GM21717 (cell line): ENCODE data around the gene CD101.

Experiments used
- ATAC-seq: cut with Tn5 transposase; IDR thresholded peaks from one replicate; pipeline ENCODE4 v1.9.1; 2021; ENCODE audit warnings: mild to moderate bottlenecking, moderate library complexity; ENCODE audit not compliant: unreplicated experiment

CD101 gene

GRCh38 chr1:116986421-116987255 is 14.9 kb upstream of the CD101 start:
- no peak for ATAC-seq

DNA sequence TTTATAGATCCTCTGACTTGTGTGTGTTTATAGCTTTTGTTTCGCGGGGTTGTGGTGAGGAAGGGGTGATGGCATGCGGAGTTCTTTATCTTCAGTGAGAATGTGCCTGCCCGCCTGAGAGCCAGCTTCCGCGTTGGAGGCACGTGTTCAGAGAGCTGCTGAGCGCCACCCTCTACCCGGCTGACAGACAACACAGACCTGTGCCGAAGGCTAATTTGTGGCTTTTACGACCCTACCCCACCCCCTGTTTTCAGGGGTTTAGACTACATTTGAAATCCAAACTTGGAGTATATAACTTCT is 14.4 kb upstream of the CD101 start:
- no peak for ATAC-seq

DNA sequence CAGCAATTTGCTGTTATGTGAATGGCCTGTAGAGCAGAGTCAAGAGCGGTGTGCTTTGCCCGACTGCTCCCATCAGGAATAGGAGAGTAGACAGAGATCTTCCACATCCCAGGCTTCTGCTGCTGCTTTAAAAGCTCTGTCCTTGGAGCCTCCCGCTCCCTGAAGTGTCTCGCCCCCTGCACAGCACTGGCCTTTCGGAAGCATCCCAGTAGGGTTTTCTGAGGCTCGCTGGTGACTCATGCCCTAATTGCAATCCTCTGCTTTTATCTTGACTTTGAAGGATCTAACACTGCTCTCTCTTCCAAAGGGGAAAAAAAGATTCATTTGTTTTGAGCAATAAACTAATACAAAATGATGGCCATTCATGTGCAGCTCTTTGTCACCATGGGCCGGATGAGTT is 13.3 kb upstream of the CD101 start:
- ATAC-seq = no peak

DNA sequence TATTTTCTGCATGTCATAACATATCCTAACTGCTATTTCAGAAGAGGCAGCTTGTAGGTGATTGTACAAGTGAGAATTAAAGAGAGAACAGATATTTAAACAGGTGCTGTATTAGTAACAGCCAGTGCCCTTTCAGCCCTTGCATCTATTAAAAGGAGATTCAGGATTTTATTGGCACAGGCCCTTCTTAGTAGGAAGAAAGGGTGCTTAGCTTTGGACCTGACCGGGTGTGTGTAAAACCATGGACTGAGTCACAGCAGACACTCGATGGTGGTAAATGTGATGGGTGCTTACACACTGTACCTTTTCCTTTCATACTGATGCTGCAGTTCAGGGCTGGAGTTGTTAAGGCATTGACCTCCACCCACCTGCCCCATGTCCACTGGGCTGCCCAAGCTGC is 12.7 kb upstream of the CD101 start:
- no peak for ATAC-seq

- ATAC-seq = no peak
These were observed 11.7 kb upstream of the CD101 start for GRCh38 chr1:116989835-116990234.

- ATAC-seq = no peak
These were observed 10.9 kb upstream of the CD101 start for GRCh38 chr1:116990612-116991151.

- no peak for ATAC-seq
These were observed 10.3 kb upstream of the CD101 start for GRCh38 chr1:116991171-116991845.

DNA sequence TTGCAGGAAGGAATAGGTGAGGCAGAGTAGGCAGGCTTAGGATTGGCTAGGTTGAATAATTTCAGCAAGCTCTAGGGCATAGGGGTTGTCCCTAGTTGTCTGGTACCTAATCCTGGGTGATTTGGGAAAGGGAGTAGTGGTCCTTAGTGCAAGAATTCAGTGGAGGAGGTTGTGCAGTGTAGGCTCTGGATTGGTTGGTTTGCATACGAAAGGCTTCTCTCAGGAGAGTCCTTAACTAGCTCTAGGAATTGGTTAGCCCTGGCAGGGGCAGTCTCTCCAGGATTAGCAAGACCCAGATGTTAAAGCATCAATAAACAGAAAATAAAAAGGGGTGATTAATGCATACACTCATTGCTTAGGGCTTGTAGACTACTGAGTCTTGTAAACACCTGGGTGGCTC is 9.6 kb upstream of the CD101 start:
- ATAC-seq = no peak

DNA sequence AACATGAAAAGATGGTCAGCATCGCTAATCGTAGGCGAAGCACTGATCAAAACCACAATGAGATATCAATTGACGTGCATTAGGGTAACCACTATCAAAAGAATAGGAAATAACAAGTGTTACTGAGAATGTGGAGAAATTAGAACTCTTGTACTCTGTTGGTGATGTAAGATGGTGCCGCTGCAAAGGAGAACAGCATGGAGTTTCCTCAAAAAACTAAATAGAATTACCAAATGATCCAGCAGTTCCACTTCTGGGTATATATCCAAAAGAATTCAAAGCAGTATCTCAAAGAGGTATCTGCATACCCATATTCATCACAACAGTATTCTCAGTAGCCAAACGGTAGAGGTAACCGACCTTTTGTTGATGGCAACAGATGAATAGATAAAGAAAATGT is 8.3 kb upstream of the CD101 start:
- ATAC-seq = no peak

- no peak for ATAC-seq
These were observed 7.1 kb upstream of the CD101 start for GRCh38 chr1:116994411-116994810.

GRCh38 chr1:116997066-116997465 is 4.5 kb upstream of the CD101 start:
- ATAC-seq = no peak

GRCh38 chr1:116997636-116998035 is 3.9 kb upstream of the CD101 start:
- no peak for ATAC-seq

DNA sequence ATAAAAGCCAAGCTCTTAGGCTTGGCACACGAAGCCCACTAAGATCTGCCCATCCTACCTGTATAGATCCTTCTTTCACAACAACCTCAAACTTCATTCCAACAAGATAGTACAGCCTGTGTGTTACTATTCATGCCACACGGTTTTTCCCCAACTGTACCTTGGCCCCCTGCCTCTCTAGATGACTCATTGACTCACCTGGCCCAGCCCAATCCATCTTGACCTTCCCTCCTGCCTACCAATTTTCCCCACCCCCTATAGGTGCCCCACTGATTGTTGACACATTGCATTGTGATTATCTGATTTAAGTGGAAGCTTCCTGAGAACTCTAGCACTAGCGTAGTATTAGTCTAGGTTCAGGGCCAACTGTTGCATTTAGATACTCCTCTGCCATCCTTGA is 2.0 kb upstream of the CD101 start:
- ATAC-seq = no peak

- ATAC-seq = no peak
These were observed 1.4 kb upstream of the CD101 start for GRCh38 chr1:117000142-117000541.

DNA sequence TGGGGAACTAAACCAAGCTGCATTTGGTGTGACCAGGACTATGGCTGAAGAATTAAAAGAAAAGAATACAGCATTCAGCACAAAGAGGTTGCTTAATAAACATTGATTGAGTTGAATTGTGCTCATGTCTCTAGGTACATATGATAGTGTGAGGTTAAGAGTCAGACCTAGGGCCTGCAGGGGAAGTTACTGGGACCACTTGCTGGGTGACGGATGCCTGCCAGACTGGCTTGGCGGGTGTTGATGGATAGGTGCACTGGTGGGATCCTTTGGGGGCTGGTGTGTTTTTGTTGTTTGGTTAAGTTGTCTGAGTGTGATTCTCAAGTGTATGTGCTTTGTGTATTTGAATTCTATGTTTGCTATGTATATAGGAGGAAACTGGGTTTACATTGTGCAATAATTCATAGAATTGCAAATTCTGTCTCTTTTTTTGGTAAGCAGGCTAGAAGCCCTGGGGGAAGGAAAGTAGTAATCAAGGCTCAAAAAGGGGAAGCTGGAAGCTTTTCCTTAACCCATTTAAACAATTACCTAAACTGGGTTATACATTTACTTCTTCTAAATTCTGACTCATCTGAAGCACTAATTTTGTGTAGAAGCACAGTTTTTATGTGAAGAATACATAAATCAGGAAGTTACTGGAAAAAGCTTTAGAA is 1.8 kb downstream of the CD101 start:
- ATAC-seq = no peak

DNA sequence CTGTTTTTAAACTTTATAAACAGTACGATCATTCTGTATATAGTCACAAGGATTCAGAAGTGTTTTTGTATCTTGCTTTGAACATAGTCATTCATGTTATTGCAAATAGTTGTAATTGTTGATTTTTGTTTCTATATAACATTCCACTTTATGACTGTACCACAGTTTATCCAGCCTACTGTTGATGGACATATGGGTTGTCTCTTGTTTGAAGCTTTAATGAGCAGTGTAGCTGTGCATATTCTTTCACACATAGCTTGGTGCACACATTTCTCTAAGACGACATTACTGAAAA is 6.1 kb downstream of the CD101 start:
- no peak for ATAC-seq

DNA sequence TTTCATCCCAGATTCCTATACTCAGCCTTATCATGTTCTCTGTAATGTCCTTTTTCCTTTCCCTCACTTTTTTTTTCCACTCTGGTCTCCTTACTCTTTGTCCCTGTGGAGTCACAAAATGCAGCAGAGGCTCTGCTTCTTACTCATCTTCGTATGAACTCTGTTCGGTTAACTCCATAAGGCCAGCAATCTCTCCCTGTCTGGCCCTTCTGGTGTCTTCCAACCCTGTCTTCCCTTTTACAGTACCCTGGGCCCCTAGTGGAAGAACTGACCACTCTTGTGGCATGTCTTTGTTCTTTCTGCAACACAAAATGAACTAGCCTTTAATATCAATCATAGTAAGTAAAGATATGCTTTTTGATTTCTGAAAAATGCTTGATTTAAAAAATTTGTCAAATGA is 7.1 kb downstream of the CD101 start:
- ATAC-seq = no peak

DNA sequence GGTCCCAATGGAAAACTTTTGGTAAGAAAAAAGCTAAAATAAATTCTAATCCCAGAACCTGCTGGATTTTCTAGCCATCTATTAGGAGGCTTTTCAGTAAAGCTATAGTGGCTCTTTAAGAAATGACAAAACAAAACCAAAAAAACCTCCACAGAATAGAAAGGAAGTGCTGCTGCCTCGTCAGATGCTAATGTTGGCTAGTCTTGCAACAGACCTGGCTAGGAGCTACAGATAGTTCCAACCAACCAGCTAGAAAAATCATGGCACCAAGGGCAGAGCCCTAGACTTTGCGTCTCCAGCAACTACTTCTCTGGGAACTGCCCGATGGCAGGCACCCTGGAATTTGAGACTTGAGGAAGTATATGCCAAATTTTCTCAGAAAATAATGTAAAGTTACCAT is 7.6 kb downstream of the CD101 start:
- no peak for ATAC-seq

DNA sequence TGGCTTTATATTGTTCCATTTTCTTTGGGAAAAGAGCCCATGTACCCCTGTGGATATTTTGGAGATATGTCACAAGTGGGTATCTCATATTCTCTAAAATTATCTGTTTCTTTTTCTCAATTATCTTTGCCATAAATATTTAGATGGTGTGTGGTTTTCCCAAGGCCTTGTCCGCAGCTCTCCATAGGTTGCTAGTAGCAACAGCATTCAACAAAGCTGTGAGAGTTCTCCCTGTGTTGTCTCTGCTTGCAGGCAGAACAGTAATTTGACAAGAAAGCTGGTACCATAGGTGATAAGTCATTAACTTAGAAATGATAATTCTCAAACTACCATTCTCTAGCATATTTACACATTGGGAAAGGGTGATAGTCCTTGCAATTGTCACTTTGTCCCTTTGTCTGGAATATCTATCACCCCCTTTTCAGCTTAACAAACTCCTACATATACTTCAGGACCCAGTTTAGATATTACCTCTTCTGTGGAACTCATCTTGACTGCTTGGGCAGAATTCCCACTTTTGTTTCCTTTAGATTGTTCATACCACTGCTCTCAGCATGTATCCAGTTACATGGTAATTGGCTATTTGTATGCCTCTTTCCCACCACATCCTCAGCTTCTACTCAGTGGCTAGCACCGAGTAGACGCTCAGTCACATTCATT is 8.9 kb downstream of the CD101 start:
- ATAC-seq = no peak

GRCh38 chr1:117011334-117011733 is 9.8 kb downstream of the CD101 start:
- no peak for ATAC-seq

- no peak for ATAC-seq
These were observed 11.8 kb downstream of the CD101 start for GRCh38 chr1:117013309-117013858.
